NCI-H446 treated with DMSO at 0.1 percent for 48 hours (cell line): ENCODE results near the gene CERCAM.

ENCODE experiments used
- DNase-seq: peaks from one replicate; lab custom pipeline; 2025; lab: John Stamatoyannopoulos, UW

CERCAM gene

GRCh38 chr9:128456613-128457061 is 36.0 kb downstream of the CERCAM start:
- peak; percentile 38 for DNase-seq

- no peak for DNase-seq
Measured at GRCh38 chr9:128457207-128457606, 36.5 kb downstream of the CERCAM start.

GRCh38 chr9:128459011-128459410 is 38.4 kb downstream of the CERCAM start:
- DNase-seq, result no peak

- no peak for DNase-seq
Measured at GRCh38 chr9:128469070-128469469, 48.4 kb downstream of the CERCAM start.

GRCh38 chr9:128470560-128470959 is 49.9 kb downstream of the CERCAM start:
- no peak for DNase-seq

GRCh38 chr9:128473104-128473503 is 52.4 kb downstream of the CERCAM start:
- no peak for DNase-seq

GRCh38 chr9:128475867-128476266 is 55.2 kb downstream of the CERCAM start:
- DNase-seq, result no peak

GRCh38 chr9:128479262-128479661 is 58.6 kb downstream of the CERCAM start:
- no peak for DNase-seq

GRCh38 chr9:128481561-128481960 is 60.9 kb downstream of the CERCAM start:
- no peak for DNase-seq

GRCh38 chr9:128482186-128482585 is 61.5 kb downstream of the CERCAM start:
- no peak for DNase-seq

GRCh38 chr9:128484686-128485413 is 64.2 kb downstream of the CERCAM start:
- no peak for DNase-seq

- no peak for DNase-seq
Measured at GRCh38 chr9:128485414-128485855, 64.8 kb downstream of the CERCAM start.

GRCh38 chr9:128486201-128486600 is 65.5 kb downstream of the CERCAM start:
- no peak for DNase-seq
